Liver (tissue), 3 donors: ENCODE data around the gene FAIM2.

Experiments
- EGR1 ChIP-seq, 2 donors: IDR thresholded peaks; 2 replicates each; pipeline ENCODE4 v1.6.1; 2016 to 2018; ENCODE audit warnings: antibody characterized with exemption in 2 of 2, low read depth in 2 of 2
- GABPA ChIP-seq, 2 donors: IDR thresholded peaks in 1 of 2; conservative IDR thresholded peaks in 1 of 2; 2 replicates each; pipeline ENCODE4 v1.6.1; 2016; ENCODE audit warnings: antibody characterized with exemption in 2 of 2, mild to moderate bottlenecking in 1 of 2, moderate library complexity in 1 of 2
- JUND ChIP-seq, 2 donors: IDR thresholded peaks; 2 replicates each; pipeline ENCODE4 v1.6.1; 2016; ENCODE audit warnings: antibody characterized with exemption in 2 of 2
- MAX ChIP-seq: IDR thresholded peaks from 2 replicates; pipeline ENCODE4 v1.6.1; 2016; ENCODE audit warnings: antibody characterized with exemption
- NR2F2 ChIP-seq: IDR thresholded peaks from 2 replicates; pipeline ENCODE4 v1.6.1; 2016; ENCODE audit warnings: antibody characterized with exemption
- RAD21 ChIP-seq, 2 donors: IDR thresholded peaks; 2 replicates each; pipeline ENCODE4 v1.6.1; 2016; ENCODE audit warnings: antibody characterized with exemption in 2 of 2, mild to moderate bottlenecking in 2 of 2
- SP1 ChIP-seq: IDR thresholded peaks from 2 replicates; pipeline ENCODE4 v1.6.1; 2018; ENCODE audit warnings: antibody characterized with exemption, mild to moderate bottlenecking
- TAF1 ChIP-seq: conservative IDR thresholded peaks from 2 replicates; pipeline ENCODE4 v1.6.1; 2016; ENCODE audit warnings: antibody characterized with exemption, mild to moderate bottlenecking
- YY1 ChIP-seq: IDR thresholded peaks from 2 replicates; pipeline ENCODE4 v1.6.1; 2016; ENCODE audit warnings: antibody characterized with exemption, mild to moderate bottlenecking
- TF ChIP-seq, protein P1 (sequence below): IDR thresholded peaks from 2 replicates; pipeline ENCODE4 v1.6.1; 2016; ENCODE audit warnings: antibody characterized with exemption, mild to moderate bottlenecking
- TF ChIP-seq, protein P2 (sequence below): fragments of 150-350 bp; IDR thresholded peaks from 2 replicates; pipeline ENCODE4 v1.5.1; 2017; ENCODE audit warnings: improper control_type of control experiment, low read depth, low read length; ENCODE audit not compliant: missing input control
- TF ChIP-seq, protein P3 (sequence below): IDR thresholded peaks from 2 replicates; pipeline ENCODE4 v1.6.1; 2016; ENCODE audit warnings: antibody characterized with exemption
- TF ChIP-seq, protein P4 (sequence below): IDR thresholded peaks from 2 replicates; pipeline ENCODE4 v1.6.1; 2016; ENCODE audit warnings: antibody characterized with exemption
- donor health status: healthy.
- donor health status: healthy.

GRCh38 chr12:49911213-49911605, 7.5 kb upstream of the FAIM2 start:
- TF ChIP-seq, protein P1, sequence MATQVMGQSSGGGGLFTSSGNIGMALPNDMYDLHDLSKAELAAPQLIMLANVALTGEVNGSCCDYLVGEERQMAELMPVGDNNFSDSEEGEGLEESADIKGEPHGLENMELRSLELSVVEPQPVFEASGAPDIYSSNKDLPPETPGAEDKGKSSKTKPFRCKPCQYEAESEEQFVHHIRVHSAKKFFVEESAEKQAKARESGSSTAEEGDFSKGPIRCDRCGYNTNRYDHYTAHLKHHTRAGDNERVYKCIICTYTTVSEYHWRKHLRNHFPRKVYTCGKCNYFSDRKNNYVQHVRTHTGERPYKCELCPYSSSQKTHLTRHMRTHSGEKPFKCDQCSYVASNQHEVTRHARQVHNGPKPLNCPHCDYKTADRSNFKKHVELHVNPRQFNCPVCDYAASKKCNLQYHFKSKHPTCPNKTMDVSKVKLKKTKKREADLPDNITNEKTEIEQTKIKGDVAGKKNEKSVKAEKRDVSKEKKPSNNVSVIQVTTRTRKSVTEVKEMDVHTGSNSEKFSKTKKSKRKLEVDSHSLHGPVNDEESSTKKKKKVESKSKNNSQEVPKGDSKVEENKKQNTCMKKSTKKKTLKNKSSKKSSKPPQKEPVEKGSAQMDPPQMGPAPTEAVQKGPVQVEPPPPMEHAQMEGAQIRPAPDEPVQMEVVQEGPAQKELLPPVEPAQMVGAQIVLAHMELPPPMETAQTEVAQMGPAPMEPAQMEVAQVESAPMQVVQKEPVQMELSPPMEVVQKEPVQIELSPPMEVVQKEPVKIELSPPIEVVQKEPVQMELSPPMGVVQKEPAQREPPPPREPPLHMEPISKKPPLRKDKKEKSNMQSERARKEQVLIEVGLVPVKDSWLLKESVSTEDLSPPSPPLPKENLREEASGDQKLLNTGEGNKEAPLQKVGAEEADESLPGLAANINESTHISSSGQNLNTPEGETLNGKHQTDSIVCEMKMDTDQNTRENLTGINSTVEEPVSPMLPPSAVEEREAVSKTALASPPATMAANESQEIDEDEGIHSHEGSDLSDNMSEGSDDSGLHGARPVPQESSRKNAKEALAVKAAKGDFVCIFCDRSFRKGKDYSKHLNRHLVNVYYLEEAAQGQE = no peak
- TF ChIP-seq GABPA (IDR thresholded peaks at IDR 0.05 in 1 of 2, conservative IDR thresholded peaks at IDR 0.05 in 1 of 2) (no peak), RAD21 (IDR thresholded peaks at IDR 0.05) (no peak), SP1 (no peak), TAF1 (no peak), JUND (IDR thresholded peaks at IDR 0.05) (no peak), MAX (no peak), NR2F2 (no peak), YY1 (no peak), EGR1 (IDR thresholded peaks at IDR 0.05; ENCODE audit: low read depth in 2 of 2) (no peak)
- TF ChIP-seq, protein P2, sequence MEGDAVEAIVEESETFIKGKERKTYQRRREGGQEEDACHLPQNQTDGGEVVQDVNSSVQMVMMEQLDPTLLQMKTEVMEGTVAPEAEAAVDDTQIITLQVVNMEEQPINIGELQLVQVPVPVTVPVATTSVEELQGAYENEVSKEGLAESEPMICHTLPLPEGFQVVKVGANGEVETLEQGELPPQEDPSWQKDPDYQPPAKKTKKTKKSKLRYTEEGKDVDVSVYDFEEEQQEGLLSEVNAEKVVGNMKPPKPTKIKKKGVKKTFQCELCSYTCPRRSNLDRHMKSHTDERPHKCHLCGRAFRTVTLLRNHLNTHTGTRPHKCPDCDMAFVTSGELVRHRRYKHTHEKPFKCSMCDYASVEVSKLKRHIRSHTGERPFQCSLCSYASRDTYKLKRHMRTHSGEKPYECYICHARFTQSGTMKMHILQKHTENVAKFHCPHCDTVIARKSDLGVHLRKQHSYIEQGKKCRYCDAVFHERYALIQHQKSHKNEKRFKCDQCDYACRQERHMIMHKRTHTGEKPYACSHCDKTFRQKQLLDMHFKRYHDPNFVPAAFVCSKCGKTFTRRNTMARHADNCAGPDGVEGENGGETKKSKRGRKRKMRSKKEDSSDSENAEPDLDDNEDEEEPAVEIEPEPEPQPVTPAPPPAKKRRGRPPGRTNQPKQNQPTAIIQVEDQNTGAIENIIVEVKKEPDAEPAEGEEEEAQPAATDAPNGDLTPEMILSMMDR = no peak
- TF ChIP-seq, protein P3, sequence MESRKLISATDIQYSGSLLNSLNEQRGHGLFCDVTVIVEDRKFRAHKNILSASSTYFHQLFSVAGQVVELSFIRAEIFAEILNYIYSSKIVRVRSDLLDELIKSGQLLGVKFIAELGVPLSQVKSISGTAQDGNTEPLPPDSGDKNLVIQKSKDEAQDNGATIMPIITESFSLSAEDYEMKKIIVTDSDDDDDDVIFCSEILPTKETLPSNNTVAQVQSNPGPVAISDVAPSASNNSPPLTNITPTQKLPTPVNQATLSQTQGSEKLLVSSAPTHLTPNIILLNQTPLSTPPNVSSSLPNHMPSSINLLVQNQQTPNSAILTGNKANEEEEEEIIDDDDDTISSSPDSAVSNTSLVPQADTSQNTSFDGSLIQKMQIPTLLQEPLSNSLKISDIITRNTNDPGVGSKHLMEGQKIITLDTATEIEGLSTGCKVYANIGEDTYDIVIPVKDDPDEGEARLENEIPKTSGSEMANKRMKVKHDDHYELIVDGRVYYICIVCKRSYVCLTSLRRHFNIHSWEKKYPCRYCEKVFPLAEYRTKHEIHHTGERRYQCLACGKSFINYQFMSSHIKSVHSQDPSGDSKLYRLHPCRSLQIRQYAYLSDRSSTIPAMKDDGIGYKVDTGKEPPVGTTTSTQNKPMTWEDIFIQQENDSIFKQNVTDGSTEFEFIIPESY = no peak
- TF ChIP-seq, protein P4, sequence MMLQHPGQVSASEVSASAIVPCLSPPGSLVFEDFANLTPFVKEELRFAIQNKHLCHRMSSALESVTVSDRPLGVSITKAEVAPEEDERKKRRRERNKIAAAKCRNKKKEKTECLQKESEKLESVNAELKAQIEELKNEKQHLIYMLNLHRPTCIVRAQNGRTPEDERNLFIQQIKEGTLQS = no peak
